ENCODE data around the gene NOP53. TPM values are rescaled to one million over a fixed set of nuclear protein-coding genes. Genes with fewer than 3 reads are reported as not detected.

Gene NOP53
- total RNA-seq (2014; rRNA removed; shearing (Covaris generic)) = 151 and 167 TPM in 2 replicates
- polyA plus RNA-seq (2016; fragmentation: Nextera tagmentation; extraction: Ambion mirVana) = 192 and 211 TPM in 2 replicates
- long read RNA-seq, transcript NOP53-201 (13 exons, 1,528 nt) = major isoform, 529 of 559 reads
- long read RNA-seq, partial matches to known transcripts = 17 of 559 reads
- long read RNA-seq, other reads (novel, unspliced or antisense) = 13 of 559 reads

DNA sequence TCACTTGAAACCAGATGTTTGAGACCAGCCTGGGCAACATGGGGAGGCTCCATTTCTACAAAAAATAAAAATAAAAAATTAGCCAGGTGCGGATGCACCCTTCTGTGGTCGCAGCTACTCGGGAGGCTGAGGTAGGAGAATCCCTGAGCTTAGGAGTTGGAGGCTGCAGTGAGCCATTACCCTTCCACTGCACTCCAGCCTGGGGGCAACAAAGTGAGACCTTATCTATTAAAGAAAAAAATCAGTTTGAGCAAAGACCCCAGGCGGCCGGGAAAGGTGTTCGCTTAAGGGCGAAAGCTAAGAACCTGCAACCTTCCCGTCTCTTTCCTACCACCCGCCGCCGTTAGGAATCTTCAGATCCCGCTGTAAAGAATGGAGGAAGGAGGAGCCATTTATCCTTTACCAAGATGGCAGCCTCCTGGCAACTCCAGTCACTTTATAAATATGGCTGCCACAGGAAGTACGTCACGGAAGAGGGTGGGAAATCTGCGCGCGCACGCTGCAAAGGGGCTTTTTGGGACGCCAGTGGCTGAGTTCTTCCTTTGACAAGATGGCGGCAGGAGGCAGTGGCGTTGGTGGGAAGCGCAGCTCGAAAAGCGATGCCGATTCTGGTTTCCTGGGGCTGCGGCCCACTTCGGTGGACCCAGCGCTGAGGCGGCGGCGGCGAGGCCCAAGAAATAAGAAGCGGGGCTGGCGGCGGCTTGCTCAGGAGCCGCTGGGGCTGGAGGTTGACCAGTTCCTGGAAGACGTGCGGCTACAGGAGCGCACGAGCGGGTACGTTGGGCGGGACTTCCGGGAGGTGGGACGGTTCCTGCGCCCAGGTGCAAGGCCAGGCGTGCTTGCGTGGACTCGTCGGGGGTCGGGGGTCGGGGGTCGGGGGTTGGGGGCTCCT lies at the start of gene NOP53:
Gene NOP53 (plus strand): TSS at position 537 of the 892 bp plus-strand sequence. CDS start 14 bp downstream, at position 551.
- Histone ChIP-seq H3K79me2 (replicated peaks; ENCODE audit: insufficient read depth) (peaks cover 35% of the 10 kb centered on the region), H3K27ac (ENCODE audit: low read depth) (peak within 1 kb of the TSS; percentile 92), H2AFZ (no peak within 1 kb of the TSS), H3K27me3 (ENCODE audit: insufficient read depth) (no peaks in the 10 kb centered on the region), H4K20me1 (replicated peaks; ENCODE audit: insufficient read depth) (peaks cover 15% of the 10 kb centered on the region), H3K4me3 (peak within 1 kb of the TSS; percentile 85), H3K9me2 (ENCODE audit: insufficient read depth) (peaks cover 5% of the 10 kb centered on the region; the same call in 1 of the 2 replicates), H3K36me3 (ENCODE audit: insufficient read depth) (peaks cover 22% of the 10 kb centered on the region), H3K4me2 (peak within 1 kb of the TSS; percentile 71), H3F3A (replicated peaks; ENCODE audit: low read depth) (peaks cover 30% of the 10 kb centered on the region), H3K4me1 (ENCODE audit: insufficient read depth) (peaks cover 13% of the 10 kb centered on the region)
- Mint-ChIP-seq H3K4me3 (peak within 1 kb of the TSS; percentile 99), H3K9me3 (no peaks in the 10 kb centered on the region), H3K27me3 (ENCODE audit: insufficient read depth, low read depth, poor library complexity) (peaks cover 18% of the 10 kb centered on the region), H3K4me1 (peaks cover 10% of the 10 kb centered on the region), H3K36me3 (ENCODE audit: low read depth) (peaks cover 33% of the 10 kb centered on the region), H3K27ac (peak within 1 kb of the TSS; percentile 100)
- peak; percentile 99 for DNase-seq (ENCODE audit: low spot score)
- TF ChIP-seq, protein P1, sequence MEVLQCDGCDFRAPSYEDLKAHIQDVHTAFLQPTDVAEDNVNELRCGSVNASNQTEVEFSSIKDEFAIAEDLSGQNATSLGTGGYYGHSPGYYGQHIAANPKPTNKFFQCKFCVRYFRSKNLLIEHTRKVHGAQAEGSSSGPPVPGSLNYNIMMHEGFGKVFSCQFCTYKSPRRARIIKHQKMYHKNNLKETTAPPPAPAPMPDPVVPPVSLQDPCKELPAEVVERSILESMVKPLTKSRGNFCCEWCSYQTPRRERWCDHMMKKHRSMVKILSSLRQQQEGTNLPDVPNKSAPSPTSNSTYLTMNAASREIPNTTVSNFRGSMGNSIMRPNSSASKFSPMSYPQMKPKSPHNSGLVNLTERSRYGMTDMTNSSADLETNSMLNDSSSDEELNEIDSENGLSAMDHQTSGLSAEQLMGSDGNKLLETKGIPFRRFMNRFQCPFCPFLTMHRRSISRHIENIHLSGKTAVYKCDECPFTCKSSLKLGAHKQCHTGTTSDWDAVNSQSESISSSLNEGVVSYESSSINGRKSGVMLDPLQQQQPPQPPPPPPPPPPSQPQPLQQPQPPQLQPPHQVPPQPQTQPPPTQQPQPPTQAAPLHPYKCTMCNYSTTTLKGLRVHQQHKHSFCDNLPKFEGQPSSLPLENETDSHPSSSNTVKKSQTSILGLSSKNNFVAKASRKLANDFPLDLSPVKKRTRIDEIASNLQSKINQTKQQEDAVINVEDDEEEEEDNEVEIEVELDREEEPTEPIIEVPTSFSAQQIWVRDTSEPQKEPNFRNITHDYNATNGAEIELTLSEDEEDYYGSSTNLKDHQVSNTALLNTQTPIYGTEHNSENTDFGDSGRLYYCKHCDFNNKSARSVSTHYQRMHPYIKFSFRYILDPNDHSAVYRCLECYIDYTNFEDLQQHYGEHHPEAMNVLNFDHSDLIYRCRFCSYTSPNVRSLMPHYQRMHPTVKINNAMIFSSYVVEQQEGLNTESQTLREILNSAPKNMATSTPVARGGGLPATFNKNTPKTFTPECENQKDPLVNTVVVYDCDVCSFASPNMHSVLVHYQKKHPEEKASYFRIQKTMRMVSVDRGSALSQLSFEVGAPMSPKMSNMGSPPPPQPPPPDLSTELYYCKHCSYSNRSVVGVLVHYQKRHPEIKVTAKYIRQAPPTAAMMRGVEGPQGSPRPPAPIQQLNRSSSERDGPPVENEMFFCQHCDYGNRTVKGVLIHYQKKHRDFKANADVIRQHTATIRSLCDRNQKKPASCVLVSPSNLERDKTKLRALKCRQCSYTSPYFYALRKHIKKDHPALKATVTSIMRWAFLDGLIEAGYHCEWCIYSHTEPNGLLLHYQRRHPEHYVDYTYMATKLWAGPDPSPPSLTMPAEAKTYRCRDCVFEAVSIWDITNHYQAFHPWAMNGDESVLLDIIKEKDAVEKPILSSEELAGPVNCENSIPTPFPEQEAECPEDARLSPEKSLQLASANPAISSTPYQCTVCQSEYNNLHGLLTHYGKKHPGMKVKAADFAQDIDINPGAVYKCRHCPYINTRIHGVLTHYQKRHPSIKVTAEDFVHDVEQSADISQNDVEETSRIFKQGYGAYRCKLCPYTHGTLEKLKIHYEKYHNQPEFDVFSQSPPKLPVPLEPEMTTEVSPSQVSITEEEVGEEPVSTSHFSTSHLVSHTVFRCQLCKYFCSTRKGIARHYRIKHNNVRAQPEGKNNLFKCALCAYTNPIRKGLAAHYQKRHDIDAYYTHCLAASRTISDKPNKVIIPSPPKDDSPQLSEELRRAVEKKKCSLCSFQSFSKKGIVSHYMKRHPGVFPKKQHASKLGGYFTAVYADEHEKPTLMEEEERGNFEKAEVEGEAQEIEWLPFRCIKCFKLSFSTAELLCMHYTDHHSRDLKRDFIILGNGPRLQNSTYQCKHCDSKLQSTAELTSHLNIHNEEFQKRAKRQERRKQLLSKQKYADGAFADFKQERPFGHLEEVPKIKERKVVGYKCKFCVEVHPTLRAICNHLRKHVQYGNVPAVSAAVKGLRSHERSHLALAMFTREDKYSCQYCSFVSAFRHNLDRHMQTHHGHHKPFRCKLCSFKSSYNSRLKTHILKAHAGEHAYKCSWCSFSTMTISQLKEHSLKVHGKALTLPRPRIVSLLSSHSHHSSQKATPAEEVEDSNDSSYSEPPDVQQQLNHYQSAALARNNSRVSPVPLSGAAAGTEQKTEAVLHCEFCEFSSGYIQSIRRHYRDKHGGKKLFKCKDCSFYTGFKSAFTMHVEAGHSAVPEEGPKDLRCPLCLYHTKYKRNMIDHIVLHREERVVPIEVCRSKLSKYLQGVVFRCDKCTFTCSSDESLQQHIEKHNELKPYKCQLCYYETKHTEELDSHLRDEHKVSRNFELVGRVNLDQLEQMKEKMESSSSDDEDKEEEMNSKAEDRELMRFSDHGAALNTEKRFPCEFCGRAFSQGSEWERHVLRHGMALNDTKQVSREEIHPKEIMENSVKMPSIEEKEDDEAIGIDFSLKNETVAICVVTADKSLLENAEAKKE (CRISPR knock-in tag; IDR thresholded peaks at IDR 0.05) = no peak
- TF ChIP-seq ZNF331 (CRISPR knock-in tag; IDR thresholded peaks at IDR 0.05; ENCODE audit: low read depth) (peak; percentile 45; the same call in 1 of the 2 replicates), CREB1 (CRISPR knock-in tag; IDR thresholded peaks at IDR 0.05; ENCODE audit: low read depth) (peak; percentile 94), ZNF114 (CRISPR knock-in tag; IDR thresholded peaks at IDR 0.05) (peak; percentile 94; the same call in 1 of the 2 replicates), POLR2AphosphoS5 (IDR thresholded peaks at IDR 0.05; ENCODE audit: low read depth) (peak; percentile 88)
- TF ChIP-seq, protein P2, sequence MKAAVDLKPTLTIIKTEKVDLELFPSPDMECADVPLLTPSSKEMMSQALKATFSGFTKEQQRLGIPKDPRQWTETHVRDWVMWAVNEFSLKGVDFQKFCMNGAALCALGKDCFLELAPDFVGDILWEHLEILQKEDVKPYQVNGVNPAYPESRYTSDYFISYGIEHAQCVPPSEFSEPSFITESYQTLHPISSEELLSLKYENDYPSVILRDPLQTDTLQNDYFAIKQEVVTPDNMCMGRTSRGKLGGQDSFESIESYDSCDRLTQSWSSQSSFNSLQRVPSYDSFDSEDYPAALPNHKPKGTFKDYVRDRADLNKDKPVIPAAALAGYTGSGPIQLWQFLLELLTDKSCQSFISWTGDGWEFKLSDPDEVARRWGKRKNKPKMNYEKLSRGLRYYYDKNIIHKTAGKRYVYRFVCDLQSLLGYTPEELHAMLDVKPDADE (IDR thresholded peaks at IDR 0.05) = peak; percentile 95
- peak; percentile 76 for ATAC-seq
